GM12873 (cell line): ENCODE results near the gene RGS11.
A peak's percentile ranks its signal among the peaks of the same experiment; 100 is the strongest.

Experiments used
- CTCF ChIP-seq: IDR thresholded peaks from 2 replicates; pipeline ENCODE4 v1.5.1; 2012; ENCODE audit warnings: low read depth, mild to moderate bottlenecking, moderate library complexity, low read length, control low read depth; ENCODE audit not compliant: insufficient read depth; ENCODE audit errors: missing control alignments

RGS11 gene

GRCh38 chr16:242281-242680 is 33.5 kb downstream of the RGS11 start:
- no peak for TF ChIP-seq CTCF

GRCh38 chr16:240559-240958 is 35.2 kb downstream of the RGS11 start:
- TF ChIP-seq CTCF: no peak

- no peak for TF ChIP-seq CTCF
Measured at GRCh38 chr16:239948-240277, 35.8 kb downstream of the RGS11 start.

GRCh38 chr16:234468-235305 is 41.1 kb downstream of the RGS11 start, which contains the start of gene FAM234A:
FAM234A (plus strand) TSS chr16:234821; CDS start chr16:254414, 19,593 bp downstream.
- TF ChIP-seq CTCF: peak; percentile 64

- TF ChIP-seq CTCF: no peak
Measured at GRCh38 chr16:230949-231348, 44.8 kb downstream of the RGS11 start.

- TF ChIP-seq CTCF: no peak
Measured at GRCh38 chr16:229731-230281, 45.9 kb downstream of the RGS11 start.

GRCh38 chr16:228852-229730 is 46.7 kb downstream of the RGS11 start, which contains the start of gene LUC7L:
LUC7L (minus strand) TSS chr16:229449; CDS start chr16:229339, 110 bp downstream.
- TF ChIP-seq CTCF: no peak
